ENCODE measurements around the gene ZNF701.

GRCh38 chr19:52621376-52621775 lies 51.3 kb downstream of the ZNF701 start:
- TF ChIP-seq EZH2 (IDR thresholded peaks at IDR 0.05; ENCODE audit: low read depth, unreplicated experiment), result no peak
- no peak for TF ChIP-seq CTCF (conservative IDR thresholded peaks at IDR 0.05; ENCODE audit: low read depth in 2 of 2)
- TF ChIP-seq EZH2phosphoT487 (IDR thresholded peaks at IDR 0.05; ENCODE audit: unreplicated experiment), result no peak
- no peak for TF ChIP-seq POLR2AphosphoS5 (IDR thresholded peaks at IDR 0.05; ENCODE audit: low read depth)
- no peak for TF ChIP-seq ZNF331 (CRISPR knock-in tag; IDR thresholded peaks at IDR 0.05; ENCODE audit: low read depth)
- no peak for TF ChIP-seq REST (IDR thresholded peaks at IDR 0.05; ENCODE audit: unreplicated experiment)
- no peak for TF ChIP-seq JUNB (IDR thresholded peaks at IDR 0.05; ENCODE audit: unreplicated experiment)
- no peak for TF ChIP-seq CREB1 (CRISPR knock-in tag; IDR thresholded peaks at IDR 0.05; ENCODE audit: low read depth)
- TF ChIP-seq ZNF462 (CRISPR knock-in tag; IDR thresholded peaks at IDR 0.05), result no peak
- TF ChIP-seq NANOG (IDR thresholded peaks at IDR 0.05; ENCODE audit: borderline replicate concordance), result no peak

All from GM23338 (cell line).